D341Med (cell line): ENCODE measurements around the gene TFF3.
"Not testable (repeated sequence)": the region's sequence is repeated elsewhere in the genome, so short reads cannot be mapped to it uniquely, and the experiment has no call there.

ENCODE experiments used
- DNase-seq: peaks from one replicate; pipeline ENCODE4 v3.0.0; 2012; ENCODE audit warnings: low spot score

Gene TFF3

DNA sequence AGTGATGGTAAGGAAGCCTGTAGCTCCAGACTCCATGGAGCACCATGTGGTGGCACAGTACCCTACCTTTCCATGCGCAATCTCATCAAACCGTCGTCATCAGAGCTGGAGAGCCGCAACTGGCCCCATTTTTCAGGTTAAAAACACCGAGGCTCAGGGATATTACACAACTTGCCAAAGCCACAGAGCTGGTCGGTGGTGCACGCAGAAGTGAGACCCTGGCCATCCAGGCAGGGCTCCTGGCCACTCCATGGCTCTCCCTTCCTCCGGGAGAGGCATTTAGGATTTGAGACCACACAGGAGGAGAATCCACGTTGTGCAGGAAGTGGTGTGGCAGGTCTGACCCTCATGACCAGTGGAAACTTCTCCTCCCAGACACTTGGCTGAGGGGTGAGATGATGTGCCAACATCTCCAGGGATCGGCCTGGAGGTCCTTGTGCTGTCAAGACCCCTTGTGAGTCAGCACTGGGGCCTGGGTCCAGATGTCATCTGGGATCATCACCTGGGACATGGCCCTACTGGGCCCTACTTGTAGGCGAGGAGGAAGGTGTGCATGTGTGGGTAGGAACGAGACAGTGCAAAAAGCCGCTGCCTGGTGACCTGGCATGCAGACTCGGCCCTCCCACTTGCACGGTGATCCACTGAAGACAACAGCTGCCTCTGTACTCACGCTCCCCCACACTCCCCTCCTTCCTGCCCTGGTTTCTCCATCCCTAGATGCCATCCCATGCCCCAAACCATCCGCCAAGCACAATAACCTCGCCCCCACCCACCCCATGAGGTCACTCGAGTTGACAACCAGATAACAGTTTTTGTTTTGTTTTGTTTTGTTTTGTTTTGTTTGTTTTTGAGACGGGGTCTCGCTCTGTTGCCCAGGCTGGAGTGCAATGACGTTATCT is 10.4 kb downstream of the TFF3 start:
- DNase-seq: no peak

DNA sequence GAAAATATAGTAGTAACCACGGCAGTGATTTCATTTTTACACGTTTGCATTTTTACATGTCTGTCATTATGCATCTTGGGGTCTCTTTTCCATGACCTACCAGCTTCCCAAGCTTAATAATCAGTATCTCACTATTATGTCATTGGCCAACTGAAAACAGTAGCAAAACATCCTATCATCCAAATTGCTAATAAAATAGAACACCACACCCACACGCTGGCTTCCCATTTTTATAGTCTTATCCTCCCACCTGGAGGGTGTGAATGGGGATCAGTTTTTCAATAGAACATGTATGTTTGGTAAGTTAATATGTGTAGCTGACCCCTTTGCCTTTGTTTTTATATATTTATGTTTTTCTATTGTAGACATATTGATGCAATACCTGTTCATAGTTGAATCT is 11.8 kb downstream of the TFF3 start:
- no peak for DNase-seq

- no peak for DNase-seq
These were observed 12.4 kb downstream of the TFF3 start for GRCh38 chr21:42302794-42303193.

- no peak for DNase-seq
These were observed 13.0 kb downstream of the TFF3 start for GRCh38 chr21:42302076-42302650.

GRCh38 chr21:42301371-42302075 is 13.7 kb downstream of the TFF3 start:
- no peak for DNase-seq

DNA sequence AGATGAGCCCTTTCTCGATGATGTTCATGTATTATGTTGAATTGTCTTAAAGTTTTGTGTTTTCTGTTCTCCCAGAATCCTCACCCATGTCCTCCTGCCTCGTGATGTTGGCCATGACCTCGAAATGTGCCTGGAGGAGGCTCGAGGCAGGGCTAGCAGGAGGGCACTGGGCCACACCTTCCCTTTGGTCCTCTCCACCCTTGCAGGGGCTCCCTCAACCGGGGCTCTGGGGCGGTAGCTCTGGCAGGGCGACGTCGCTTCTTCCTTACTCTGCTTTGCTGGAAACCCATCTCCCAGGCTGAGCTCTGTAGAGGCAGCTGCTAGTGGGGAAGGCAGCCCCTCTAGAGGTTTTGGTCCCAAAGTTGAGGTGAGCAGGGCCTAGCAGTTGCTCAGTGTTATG is 14.3 kb downstream of the TFF3 start:
- DNase-seq: no peak

DNA sequence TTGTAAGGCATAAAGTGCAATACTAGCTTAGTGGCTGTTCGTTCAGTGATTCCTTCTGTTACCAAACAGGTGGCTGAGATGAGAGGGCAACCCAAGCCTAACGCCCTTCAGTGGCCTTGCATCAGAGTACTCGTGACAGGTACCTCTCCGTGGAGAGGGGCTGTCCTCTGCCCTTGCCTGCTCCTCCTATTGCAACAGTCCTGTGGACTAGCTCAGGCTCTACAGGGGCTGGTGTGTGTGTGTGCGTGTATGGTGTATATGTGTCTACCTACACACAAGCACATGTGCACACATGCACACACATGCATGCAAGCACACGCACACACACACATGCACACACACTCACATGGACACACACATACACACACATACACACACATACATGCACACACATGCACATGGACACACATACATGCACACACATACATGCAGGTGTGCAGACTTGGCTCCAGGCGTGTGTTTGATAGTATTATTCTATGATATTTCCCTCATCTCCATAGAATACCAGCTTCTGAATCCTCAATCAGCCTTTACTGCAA is 15.1 kb downstream of the TFF3 start:
- DNase-seq: no peak

GRCh38 chr21:42299324-42300044 is 15.7 kb downstream of the TFF3 start:
- no peak for DNase-seq

GRCh38 chr21:42298657-42299056 is 16.6 kb downstream of the TFF3 start:
- DNase-seq: no peak

DNA sequence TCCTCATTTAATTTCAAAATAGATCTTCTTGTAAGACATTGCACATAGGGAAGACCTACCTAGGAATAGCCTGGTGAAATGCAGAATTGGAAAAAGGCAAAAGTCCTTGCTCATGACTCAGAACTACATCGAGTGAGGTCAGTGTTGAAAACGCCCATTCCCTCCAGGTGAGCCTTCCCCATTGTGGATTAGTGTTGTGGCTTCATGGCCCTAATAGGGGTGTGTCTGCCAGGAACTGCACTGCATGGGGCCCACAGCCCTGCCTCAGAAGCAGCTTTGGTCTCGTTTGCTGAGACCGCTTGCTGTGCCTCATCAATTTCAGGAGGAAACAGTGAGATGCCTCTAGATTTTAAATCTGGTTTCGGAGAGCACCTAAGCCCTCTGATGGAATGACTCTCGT is 17.0 kb downstream of the TFF3 start:
- no peak for DNase-seq

- DNase-seq: no peak
These were observed 17.8 kb downstream of the TFF3 start for GRCh38 chr21:42297377-42297776.

DNA sequence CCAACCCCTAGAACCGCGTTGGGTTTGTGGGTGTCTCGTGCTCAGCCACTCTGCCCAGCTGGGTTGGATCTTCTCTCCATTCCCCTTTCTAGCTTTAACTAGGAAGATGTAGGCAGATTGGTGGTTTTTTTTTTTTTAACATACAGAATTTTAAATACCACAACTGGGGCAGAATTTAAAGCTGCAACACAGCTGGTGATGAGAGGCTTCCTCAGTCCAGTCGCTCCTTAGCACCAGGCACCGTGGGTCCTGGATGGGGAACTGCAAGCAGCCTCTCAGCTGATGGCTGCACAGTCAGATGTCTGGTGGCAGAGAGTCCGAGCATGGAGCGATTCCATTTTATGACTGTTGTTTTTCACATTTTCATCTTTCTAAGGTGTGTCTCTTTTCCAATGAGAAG is 18.7 kb downstream of the TFF3 start:
- no peak for DNase-seq

- no peak for DNase-seq
These were observed 19.4 kb downstream of the TFF3 start for GRCh38 chr21:42295845-42296244.

- DNase-seq: no peak
These were observed 20.8 kb downstream of the TFF3 start for GRCh38 chr21:42294273-42294880.

DNA sequence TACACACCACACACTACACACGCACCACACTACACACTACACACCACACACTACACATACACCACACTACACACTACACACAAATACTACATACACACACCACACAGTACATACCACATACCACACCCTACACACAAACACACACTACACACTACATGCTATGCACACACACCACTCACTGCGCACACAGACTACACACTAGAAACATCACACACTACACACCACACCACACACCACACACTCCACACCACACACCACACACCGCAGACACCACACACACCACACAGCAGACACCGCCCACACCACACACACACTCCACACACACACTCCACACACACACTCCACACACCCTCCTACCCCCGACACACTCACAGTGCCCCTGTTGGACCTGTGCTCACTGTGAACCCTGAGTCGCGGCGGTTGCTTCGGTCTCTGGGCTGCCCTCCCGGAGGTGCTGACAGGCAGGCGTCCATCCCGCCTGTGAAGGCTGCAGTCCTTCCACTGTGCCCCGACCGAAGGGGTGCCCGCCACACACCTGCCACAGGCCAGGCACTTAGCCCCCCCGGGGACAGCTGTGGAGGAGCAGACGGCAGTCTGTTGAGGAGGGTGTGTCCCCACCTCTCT is 21.4 kb downstream of the TFF3 start:
- DNase-seq: no peak

DNA sequence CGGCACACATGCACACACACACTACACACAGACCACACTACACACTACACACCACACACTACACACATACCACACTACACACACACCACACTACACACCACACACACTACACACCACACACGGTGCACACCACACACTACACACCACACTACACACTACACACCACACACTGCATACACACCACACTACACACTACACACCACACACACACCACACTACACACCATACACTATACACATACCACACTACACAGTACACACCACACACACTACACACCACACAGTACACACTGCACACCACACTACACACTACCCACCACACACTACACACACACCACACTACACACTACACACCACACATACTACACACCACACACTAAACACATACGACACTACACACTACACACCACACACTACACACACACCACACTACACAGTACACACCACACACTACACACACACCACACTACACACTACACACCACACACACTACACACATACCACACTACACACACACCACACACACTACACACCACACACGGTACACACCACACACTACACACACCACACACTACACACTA is 22.6 kb downstream of the TFF3 start:
- not testable (repeated sequence) for DNase-seq

- no peak for DNase-seq
These were observed 23.3 kb downstream of the TFF3 start for GRCh38 chr21:42291751-42292562.

DNA sequence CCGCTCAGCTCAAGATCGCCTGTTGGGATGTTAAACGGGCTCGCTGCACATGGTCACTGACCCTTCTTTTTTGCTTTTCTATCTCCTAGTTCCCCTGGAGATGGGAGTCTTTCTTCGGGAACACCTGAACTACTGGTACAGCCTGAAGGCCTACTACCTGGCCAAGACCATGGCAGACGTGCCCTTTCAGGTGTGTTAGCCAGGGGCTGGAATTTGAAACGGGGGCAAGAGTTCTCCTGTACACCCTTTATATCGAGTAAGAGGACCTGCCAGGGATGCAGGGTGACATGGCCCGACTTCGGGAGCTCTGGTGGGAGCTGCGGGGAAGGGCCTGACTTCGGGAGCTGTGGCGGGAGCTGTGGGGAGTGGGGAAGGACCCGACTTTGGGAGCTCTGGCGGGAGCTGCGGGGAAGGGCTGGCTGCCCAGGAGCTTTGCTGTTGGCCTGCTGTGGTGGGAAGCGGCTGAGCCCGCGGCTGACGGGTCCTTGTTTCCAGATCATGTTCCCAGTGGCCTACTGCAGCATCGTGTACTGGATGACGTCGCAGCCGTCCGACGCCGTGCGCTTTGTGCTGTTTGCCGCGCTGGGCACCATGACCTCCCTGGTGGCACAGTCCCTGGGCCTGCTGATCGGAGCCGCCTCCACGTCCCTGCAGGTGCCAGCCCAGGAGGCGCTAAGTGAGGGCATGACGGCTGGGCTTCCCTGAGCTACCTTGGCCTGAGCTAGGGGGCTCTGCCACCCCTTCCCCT is 24.0 kb downstream of the TFF3 start:
- DNase-seq: no peak

DNA sequence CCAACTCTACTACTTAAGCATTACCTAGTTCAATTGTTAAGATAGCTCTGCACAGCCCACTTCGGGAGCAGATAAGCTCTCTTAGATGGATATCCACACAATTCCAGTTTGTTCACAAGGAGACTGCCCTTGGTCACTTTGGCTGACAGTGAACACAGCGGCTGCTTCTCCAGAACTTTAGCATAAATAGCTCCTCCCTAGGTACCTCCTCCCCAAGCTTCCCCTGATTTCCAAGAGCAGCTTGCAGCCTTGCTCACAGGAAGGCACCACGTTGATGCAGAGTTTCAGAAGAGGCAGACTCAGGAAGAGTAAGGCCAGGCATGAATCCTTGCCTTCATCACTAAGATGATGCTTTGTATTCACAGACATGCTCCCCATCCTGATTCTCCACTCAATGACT is 24.7 kb downstream of the TFF3 start:
- DNase-seq: no peak
